CD4-positive, alpha-beta T cell (primary cell): ENCODE results near the gene AMDHD2. TPM values are rescaled to one million over a fixed set of nuclear protein-coding genes. Genes with fewer than 3 reads are reported as not detected.
A peak's percentile ranks its signal among the peaks of the same experiment; 100 is the strongest.

ENCODE experiments used
- ATAC-seq: fragments of 200-7000 bp; cut with Tn5 transposase; one replicate; pipeline ENCODE4 v1.10.0; 2022; ENCODE audit warnings: mild to moderate bottlenecking; ENCODE audit not compliant: poor library complexity
- CTCF ChIA-PET: fragments of 350-600 bp; sonication (Branson Sonifier 250); formaldehyde crosslinking; loops from one replicate; lab custom pipeline; 2021; ENCODE audit warnings: antibody characterized with exemption, inconsistent platforms; lab: Charles Lee
- POLR2A ChIA-PET: fragments of 350-600 bp; sonication (Branson Sonifier 250); formaldehyde crosslinking; loops from one replicate; lab custom pipeline; 2021; ENCODE audit warnings: antibody characterized with exemption, inconsistent platforms; lab: Charles Lee
- DNase-seq, 14 experiments: peaks; one replicate each; pipeline ENCODE4 v3.0.0-alpha.2; 2013 to 2020; ENCODE audit warnings: mixed read lengths in 2 of 14
- H3K27ac ChIP-seq, 2 donors: one replicate each; pipeline versions ENCODE4 v1.5.1 to v1.7.0; 2013; ENCODE audit warnings: low read length in 2 of 2, low read depth in 1 of 2, mild to moderate bottlenecking in 1 of 2
- H3K27me3 ChIP-seq, 2 experiments: 1 replicate in 1 of 2; 2 replicates in 1 of 2; pipeline versions ENCODE4 v1.6.1 to v1.7.0; 2013; ENCODE audit warnings: low read length in 2 of 2, control low read depth in 1 of 2, mild to moderate bottlenecking in 1 of 2, moderate library complexity in 1 of 2; ENCODE audit not compliant: insufficient read depth in 2 of 2, control insufficient read depth in 1 of 2
- H3K36me3 ChIP-seq: one replicate; pipeline ENCODE4 v1.6.1; 2013; ENCODE audit warnings: low read length, control low read depth; ENCODE audit not compliant: insufficient read depth
- H3K4me1 ChIP-seq: one replicate; pipeline ENCODE4 v1.6.1; 2013; ENCODE audit warnings: low read length, control low read depth; ENCODE audit not compliant: insufficient read depth
- H3K4me3 ChIP-seq: one replicate; pipeline ENCODE4 v1.5.1; 2013; ENCODE audit warnings: mild to moderate bottlenecking, low read length, moderate library complexity
- H3K9me3 ChIP-seq, 2 experiments: 1 replicate in 1 of 2; 2 replicates in 1 of 2; pipeline versions ENCODE4 v1.6.1 to v1.7.0; 2013; ENCODE audit warnings: low read length in 2 of 2, mild to moderate bottlenecking in 2 of 2, control low read depth in 1 of 2, moderate library complexity in 1 of 2; ENCODE audit not compliant: control insufficient read depth in 1 of 2, insufficient read depth in 1 of 2
- H3K27ac Mint-ChIP-seq: one replicate; pipeline ENCODE4 v1.8.0; 2020; ENCODE audit warnings: mixed read lengths
- H3K27me3 Mint-ChIP-seq: one replicate; pipeline ENCODE4 v1.8.0; 2021; ENCODE audit warnings: mixed read lengths
- H3K36me3 Mint-ChIP-seq: one replicate; pipeline ENCODE4 v1.8.0; 2021; ENCODE audit warnings: low read depth, mixed read lengths
- H3K4me1 Mint-ChIP-seq: one replicate; pipeline ENCODE4 v1.8.0; 2021; ENCODE audit warnings: low read depth, mixed read lengths
- H3K4me3 Mint-ChIP-seq: one replicate; pipeline ENCODE4 v1.8.0; 2020; ENCODE audit warnings: mild to moderate bottlenecking, mixed read lengths
- H3K9me3 Mint-ChIP-seq: one replicate; pipeline ENCODE4 v1.8.0; 2020; ENCODE audit warnings: mixed read lengths
- intact Hi-C, 2 experiments: fragments of 100-400 bp; cut with DNase I in 1 of 2; cut with micrococcal nuclease in 1 of 2; formaldehyde crosslinking; loops; one replicate each; pipeline versions ENCODE4 v1.15.1 to v1.9.0; 2023 to 2025; cut with DNase I, micrococcal nuclease
- total RNA-seq, 174 experiments: library from RNA in 2 of 174; stranded (reverse) in 2 of 174; gene quantifications; one replicate each; pipeline ENCODE4 v1.2.3 and lab custom pipeline; 2021 to 2026
- TF ChIP-seq, protein P1 (sequence below): fragments of 200-600 bp; IDR thresholded peaks from one replicate; pipeline ENCODE4 v1.8.0; 2022; ENCODE audit warnings: antibody characterized with exemption, mild to moderate bottlenecking

The AMDHD2 gene
- total RNA-seq, 2 experiments from 2014 or later = 171 to 177 TPM

DNA sequence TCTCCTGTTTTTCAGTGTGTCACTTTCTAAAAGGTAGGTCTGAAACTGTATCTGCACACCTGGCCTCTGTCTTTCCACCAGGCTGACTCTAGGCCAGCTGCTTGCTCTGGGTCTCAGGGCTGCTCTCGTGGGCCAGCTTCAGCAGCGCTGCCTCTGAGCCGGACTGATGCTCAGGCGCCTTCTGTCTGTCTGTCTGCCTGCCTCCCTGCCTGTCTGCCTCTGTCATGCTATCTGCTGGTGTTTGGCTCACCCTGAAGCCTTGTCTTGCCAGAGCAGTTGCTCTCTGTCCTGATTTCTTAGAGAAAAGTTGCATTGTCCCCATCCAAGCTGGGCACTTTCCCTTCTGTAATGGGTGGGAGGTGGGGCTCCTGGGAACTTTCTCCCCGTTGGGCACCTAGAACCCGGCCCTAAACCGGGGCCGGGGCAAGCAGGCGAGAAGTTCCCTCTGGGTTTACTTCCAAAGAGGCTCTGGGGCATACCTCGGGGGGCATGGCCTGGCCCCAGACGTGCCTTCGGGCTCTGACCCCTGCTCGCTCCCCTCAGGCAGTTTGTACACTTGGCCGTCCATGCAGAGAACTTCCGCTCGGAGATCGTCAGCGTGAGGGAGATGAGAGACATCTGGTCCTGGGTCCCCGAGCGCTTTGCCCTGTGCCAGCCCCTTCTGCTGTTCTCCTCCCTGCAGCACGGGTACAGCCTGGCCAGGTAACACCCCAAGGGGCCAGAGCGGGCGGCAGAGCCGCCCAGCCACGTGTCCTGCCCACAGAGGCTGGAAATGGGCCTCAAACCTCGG lies 22.3 kb upstream of the AMDHD2 start:
- CTCF ChIA-PET = no interaction called here
- Mint-ChIP-seq H3K4me3 (no peak overlapping the region), H3K4me1 (peaks cover 4% of the 10 kb centered on the region), H3K27me3 (no peaks in the 10 kb centered on the region), H3K36me3 (peaks cover 4% of the 10 kb centered on the region), H3K27ac (no peak overlapping the region), H3K9me3 (no peaks in the 10 kb centered on the region)
- POLR2A ChIA-PET = no interaction called here
- intact Hi-C loops = no loop called here
- Histone ChIP-seq H3K4me1 (peaks cover 7% of the 10 kb centered on the region), H3K27ac (no peak overlapping the region), H3K4me3 (no peak overlapping the region), H3K9me3 (no peaks in the 10 kb centered on the region), H3K27me3 (no peaks in the 10 kb centered on the region), H3K36me3 (peaks cover 5% of the 10 kb centered on the region)
- no peak for DNase-seq
- TF ChIP-seq, protein P1, sequence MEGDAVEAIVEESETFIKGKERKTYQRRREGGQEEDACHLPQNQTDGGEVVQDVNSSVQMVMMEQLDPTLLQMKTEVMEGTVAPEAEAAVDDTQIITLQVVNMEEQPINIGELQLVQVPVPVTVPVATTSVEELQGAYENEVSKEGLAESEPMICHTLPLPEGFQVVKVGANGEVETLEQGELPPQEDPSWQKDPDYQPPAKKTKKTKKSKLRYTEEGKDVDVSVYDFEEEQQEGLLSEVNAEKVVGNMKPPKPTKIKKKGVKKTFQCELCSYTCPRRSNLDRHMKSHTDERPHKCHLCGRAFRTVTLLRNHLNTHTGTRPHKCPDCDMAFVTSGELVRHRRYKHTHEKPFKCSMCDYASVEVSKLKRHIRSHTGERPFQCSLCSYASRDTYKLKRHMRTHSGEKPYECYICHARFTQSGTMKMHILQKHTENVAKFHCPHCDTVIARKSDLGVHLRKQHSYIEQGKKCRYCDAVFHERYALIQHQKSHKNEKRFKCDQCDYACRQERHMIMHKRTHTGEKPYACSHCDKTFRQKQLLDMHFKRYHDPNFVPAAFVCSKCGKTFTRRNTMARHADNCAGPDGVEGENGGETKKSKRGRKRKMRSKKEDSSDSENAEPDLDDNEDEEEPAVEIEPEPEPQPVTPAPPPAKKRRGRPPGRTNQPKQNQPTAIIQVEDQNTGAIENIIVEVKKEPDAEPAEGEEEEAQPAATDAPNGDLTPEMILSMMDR = no peak
- ATAC-seq = no peak

DNA sequence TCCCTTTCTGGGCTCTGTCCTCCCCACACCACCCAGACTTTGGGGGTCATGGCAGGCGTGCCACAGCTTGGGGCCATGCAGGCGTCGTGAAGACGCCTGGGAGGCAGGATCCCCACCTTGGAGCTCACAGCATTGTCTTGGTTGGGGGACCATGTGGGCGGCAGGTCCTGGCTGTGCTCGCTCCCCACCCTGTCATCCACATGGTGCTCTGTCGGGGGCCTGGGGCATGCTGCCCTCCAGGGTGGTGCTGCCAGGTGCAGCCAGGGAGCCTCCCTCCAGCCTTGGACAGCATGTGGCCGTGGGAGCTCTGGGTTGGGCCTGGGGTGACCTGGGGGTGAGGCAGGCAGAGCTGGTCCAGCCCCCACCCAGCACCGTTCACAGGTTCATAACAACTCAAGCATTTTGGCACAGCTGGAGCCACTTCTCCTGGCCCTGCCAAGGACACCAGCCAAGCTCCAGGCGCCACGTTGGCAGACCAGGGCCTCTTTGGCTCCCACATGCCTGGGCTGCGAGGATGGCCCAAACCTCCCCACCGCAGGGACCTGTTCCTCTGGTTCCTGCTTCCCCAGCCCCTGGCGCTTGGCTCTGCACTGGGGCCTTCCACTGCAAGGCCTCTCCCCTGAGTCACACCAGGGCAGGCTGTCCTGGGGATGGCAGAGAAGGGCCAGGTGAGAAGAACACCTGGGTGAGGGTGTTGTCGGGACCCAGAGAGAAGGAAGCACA lies 21.5 kb upstream of the AMDHD2 start:
- ATAC-seq = no peak
- Histone ChIP-seq H3K27ac (no peak overlapping the region), H3K4me3 (no peak overlapping the region), H3K27me3 (no peaks in the 10 kb centered on the region), H3K4me1 (peaks cover 7% of the 10 kb centered on the region), H3K9me3 (no peaks in the 10 kb centered on the region), H3K36me3 (peaks cover 5% of the 10 kb centered on the region)
- intact Hi-C loops = no loop called here
- no peak overlapping the region for H3K4me3 Mint-ChIP-seq
- peak in 1 of 14 experiments; percentile 17 for DNase-seq
- CTCF ChIA-PET = no interaction called here
- no peak overlapping the region for H3K27ac Mint-ChIP-seq
- no peaks in the 10 kb centered on the region for H3K9me3 Mint-ChIP-seq
- POLR2A ChIA-PET = no interaction called here
- TF ChIP-seq, protein P1 = no peak
- H3K36me3 Mint-ChIP-seq = peaks cover 4% of the 10 kb centered on the region
- peaks cover 4% of the 10 kb centered on the region for H3K4me1 Mint-ChIP-seq
- no peaks in the 10 kb centered on the region for H3K27me3 Mint-ChIP-seq

DNA sequence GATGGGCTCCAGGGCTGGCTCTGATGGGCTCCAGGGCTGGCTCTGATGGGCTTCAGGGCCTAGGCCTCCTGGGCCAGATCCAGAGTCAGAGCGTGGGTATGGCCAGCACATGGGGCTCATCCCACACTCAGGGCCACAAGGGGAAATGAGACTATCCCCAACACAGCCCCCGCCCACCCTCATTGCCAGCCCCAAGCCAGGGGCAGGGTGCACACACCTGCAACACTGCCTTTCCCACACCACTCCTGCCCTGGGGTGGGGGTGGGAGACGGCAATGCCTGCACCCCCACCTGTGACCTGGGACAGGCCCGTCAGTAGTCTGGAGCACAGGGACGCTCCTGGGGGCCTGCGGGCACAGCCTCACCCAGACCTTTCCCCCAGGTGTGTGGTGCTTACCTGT lies 20.7 kb upstream of the AMDHD2 start:
- H3K4me1 Mint-ChIP-seq = peaks cover 4% of the 10 kb centered on the region
- H3K27ac ChIP-seq = no peak overlapping the region
- intact Hi-C loops = no loop called here
- POLR2A ChIA-PET = no interaction called here
- CTCF ChIA-PET = no interaction called here
- H3K4me3 ChIP-seq = no peak overlapping the region
- peaks cover 4% of the 10 kb centered on the region for H3K36me3 Mint-ChIP-seq
- H3K27ac Mint-ChIP-seq = no peak overlapping the region
- DNase-seq = peak in 1 of 14 experiments; percentile 13
- no peaks in the 10 kb centered on the region for H3K9me3 Mint-ChIP-seq
- H3K9me3 ChIP-seq = no peaks in the 10 kb centered on the region
- H3K27me3 ChIP-seq = no peaks in the 10 kb centered on the region
- H3K4me3 Mint-ChIP-seq = no peak overlapping the region
- ATAC-seq = no peak
- TF ChIP-seq, protein P1 = no peak
- H3K27me3 Mint-ChIP-seq = no peaks in the 10 kb centered on the region
- H3K36me3 ChIP-seq = peaks cover 5% of the 10 kb centered on the region
- H3K4me1 ChIP-seq = peaks cover 7% of the 10 kb centered on the region
